ENCODE data around the gene NCF4. TPM values are rescaled to one million over a fixed set of nuclear protein-coding genes. Genes with fewer than 3 reads are reported as not detected.

Gene NCF4
- total RNA-seq, 1 donor from 2014 or later = not detected

DNA sequence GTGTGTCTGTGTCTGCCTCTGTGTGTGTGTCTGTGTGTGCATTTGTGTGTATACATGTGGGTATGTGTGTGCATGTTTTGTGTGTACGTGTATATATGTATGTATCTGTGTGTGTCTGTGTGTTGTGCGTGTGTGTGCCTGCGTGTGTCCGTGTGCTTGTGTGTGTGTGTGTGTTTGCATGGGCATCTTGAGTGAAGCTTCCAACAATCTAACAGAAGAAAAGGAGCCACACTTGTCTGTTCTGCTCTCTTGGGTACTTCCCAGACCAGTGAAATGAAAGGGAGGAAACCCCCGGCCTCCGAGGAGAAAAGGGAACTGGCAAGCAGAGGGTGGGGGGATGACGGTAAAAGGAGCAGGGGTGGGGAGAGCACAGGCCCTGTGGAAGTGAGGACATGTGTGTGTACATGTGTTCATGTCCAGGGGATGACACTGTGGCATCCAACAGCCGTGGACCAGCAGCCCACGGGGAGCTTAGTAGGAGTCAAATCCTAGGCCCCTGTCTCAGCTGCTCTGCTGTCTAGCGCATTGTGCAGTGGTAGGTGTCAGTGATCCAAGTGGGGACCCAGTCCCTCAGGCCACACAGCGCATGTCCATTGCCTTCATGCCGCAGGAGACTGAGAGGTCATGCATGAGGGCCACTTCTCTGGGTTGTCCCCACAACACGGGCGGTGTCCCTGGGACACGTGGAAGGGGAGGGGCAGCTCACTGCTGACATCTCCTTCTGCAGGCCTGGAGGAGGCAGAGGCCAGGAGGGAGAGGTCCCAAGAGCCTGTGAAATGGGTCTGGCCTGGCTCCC, 60.7 kb downstream of the NCF4 start:
- H3K27me3 ChIP-seq (ENCODE audit: control insufficient read depth, insufficient read depth, low read length) = peaks cover 4% of the 10 kb centered on the region
- FAIRE-seq (peak; percentile 73), DNase-seq (ENCODE audit: low read depth) (no peak)
- TF ChIP-seq, protein P1, sequence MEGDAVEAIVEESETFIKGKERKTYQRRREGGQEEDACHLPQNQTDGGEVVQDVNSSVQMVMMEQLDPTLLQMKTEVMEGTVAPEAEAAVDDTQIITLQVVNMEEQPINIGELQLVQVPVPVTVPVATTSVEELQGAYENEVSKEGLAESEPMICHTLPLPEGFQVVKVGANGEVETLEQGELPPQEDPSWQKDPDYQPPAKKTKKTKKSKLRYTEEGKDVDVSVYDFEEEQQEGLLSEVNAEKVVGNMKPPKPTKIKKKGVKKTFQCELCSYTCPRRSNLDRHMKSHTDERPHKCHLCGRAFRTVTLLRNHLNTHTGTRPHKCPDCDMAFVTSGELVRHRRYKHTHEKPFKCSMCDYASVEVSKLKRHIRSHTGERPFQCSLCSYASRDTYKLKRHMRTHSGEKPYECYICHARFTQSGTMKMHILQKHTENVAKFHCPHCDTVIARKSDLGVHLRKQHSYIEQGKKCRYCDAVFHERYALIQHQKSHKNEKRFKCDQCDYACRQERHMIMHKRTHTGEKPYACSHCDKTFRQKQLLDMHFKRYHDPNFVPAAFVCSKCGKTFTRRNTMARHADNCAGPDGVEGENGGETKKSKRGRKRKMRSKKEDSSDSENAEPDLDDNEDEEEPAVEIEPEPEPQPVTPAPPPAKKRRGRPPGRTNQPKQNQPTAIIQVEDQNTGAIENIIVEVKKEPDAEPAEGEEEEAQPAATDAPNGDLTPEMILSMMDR (IDR thresholded peaks at IDR 0.05; ENCODE audit: insufficient read depth, low read length, severe bottlenecking) = no peak
- no peak overlapping the region for H3K4me3 ChIP-seq (ENCODE audit: low read depth, low read length)
- no peaks in the 10 kb centered on the region for H3K36me3 ChIP-seq (ENCODE audit: control insufficient read depth, insufficient read depth, low read length)

DNA sequence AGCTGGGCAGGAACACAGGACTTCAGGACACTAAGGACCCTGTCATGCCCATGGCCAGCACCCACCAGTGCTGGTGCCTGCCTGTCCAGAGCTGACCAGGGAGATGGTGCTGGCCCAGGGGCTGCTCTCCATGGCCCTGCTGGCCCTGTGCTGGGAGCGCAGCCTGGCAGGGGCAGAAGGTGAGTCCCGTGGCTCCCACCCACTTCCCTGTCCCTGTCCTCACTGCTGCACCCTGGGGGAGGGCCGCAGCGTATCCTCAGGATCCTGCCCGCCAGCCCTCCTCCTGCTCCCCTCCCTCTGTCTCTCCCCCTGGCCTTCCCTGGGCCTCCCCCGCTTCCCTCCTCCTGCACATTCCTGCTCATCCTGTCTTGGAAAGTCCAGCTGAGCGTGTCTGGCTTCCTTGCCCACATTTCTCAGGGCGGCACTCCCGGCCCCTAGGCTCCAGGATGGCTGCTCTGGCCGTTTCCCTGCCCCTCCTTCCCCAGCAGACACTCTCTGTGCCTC, 61.4 kb downstream of the NCF4 start:
- peaks cover 4% of the 10 kb centered on the region for H3K27me3 ChIP-seq (ENCODE audit: control insufficient read depth, insufficient read depth, low read length)
- TF ChIP-seq, protein P1 (IDR thresholded peaks at IDR 0.05; ENCODE audit: insufficient read depth, low read length, severe bottlenecking) = no peak
- FAIRE-seq = no peak
- no peaks in the 10 kb centered on the region for H3K36me3 ChIP-seq (ENCODE audit: control insufficient read depth, insufficient read depth, low read length)
- H3K4me3 ChIP-seq (ENCODE audit: low read depth, low read length) = no peak overlapping the region
- DNase-seq (ENCODE audit: low read depth) = no peak

DNA sequence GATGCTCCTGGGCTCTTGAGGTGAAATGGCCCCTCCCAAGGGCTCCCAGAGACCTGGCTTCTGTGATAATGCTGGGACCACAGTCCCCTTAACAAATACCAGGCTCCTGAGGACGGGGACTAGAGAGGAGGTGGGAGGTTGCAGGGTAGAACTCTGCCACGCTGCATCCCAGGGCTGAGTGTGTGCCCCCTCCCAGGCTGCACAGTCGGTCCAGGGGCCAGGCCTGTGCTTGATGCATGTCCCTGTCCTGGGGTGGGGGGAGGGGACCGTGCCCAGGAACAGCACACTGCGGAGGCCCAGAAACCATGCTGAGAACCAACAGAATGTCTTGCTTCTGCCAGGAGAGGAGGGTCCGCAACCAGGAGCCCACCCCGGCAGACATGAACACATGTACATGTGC, 61.9 kb downstream of the NCF4 start:
- FAIRE-seq (no peak), DNase-seq (ENCODE audit: low read depth) (no peak)
- Histone ChIP-seq H3K27me3 (ENCODE audit: control insufficient read depth, insufficient read depth, low read length) (peaks cover 4% of the 10 kb centered on the region), H3K4me3 (ENCODE audit: low read depth, low read length) (no peak overlapping the region), H3K36me3 (ENCODE audit: control insufficient read depth, insufficient read depth, low read length) (no peaks in the 10 kb centered on the region)
- TF ChIP-seq, protein P1 (IDR thresholded peaks at IDR 0.05; ENCODE audit: insufficient read depth, low read length, severe bottlenecking) = no peak

DNA sequence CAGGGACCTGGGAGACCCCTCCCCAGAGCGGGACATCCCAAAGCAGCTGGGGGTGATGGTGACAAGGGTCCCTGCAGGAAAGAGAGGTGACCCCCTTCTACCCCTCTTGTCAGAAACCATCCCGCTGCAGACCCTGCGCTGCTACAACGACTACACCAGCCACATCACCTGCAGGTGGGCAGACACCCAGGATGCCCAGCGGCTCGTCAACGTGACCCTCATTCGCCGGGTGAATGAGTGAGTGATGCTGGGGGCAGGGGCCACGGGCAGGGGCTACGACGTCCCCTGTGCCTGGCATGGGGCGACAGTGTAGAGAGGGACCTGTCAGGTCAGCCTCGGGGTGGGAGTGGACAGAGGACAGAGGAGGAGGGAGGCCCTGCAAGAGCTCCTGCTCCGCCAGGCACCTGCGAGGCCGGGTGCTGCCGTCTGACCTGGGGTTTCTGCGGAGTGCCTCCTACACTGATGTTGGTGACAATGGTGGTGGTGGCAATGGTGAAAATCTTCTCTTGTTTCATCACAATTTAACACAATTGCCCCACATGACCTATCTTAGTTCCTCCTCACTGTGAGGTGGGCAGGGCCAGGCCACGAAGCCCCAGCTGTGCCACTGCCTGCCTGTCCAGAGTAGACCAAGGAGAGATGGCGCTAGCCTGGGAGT, 62.5 kb downstream of the NCF4 start:
- TF ChIP-seq, protein P1 (IDR thresholded peaks at IDR 0.05; ENCODE audit: insufficient read depth, low read length, severe bottlenecking) = no peak

DNA sequence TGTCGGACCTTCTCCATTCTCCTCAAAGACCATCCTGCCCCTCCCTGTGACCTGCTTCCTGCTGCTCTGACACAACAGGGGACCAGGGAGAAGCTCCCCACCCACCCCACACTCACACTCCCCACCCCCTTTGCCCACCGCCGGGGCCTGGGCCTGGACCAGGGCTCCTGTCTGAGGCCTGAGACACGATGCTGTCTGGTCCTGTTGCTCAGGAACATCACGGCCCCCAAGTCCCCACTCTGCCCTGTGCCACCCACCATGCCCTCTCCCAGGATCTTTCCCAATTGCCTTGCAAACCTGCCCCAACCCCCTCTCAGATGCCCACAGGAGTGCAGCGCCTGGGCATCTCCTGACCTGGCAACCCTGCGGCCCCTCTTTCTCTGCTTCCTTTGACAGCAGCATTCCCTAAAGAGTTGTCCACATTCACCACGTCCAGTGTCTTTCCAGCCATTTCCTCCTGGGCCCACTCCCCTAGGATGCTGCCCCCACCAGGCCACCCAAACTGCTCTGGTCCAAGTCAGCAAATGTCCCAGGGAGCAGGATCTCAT, 63.4 kb downstream of the NCF4 start:
- no peak for DNase-seq (ENCODE audit: low read depth)
- TF ChIP-seq, protein P1 (IDR thresholded peaks at IDR 0.05; ENCODE audit: insufficient read depth, low read length, severe bottlenecking) = no peak
- peaks cover 4% of the 10 kb centered on the region for H3K27me3 ChIP-seq (ENCODE audit: control insufficient read depth, insufficient read depth, low read length)
- H3K4me3 ChIP-seq (ENCODE audit: low read depth, low read length) = no peak overlapping the region
- FAIRE-seq = no peak
- H3K36me3 ChIP-seq (ENCODE audit: control insufficient read depth, insufficient read depth, low read length) = no peaks in the 10 kb centered on the region

More for the DNA sequence above, 62.5 kb downstream of the NCF4 start:
- DNase-seq (ENCODE audit: low read depth) = no peak
- no peak for FAIRE-seq
- H3K36me3 ChIP-seq (ENCODE audit: control insufficient read depth, insufficient read depth, low read length) = no peaks in the 10 kb centered on the region
- H3K4me3 ChIP-seq (ENCODE audit: low read depth, low read length) = no peak overlapping the region
- peaks cover 4% of the 10 kb centered on the region for H3K27me3 ChIP-seq (ENCODE audit: control insufficient read depth, insufficient read depth, low read length)
